SK-N-MC (cell line): ENCODE data around the gene COA8.

Experiments used
- EZH2 ChIP-seq: fragments of 200-600 bp; sonication (generic); IDR thresholded peaks from one replicate; pipeline ENCODE4 v1.6.1; 2017; ENCODE audit warnings: antibody characterized with exemption
- POLR2AphosphoS5 ChIP-seq: IDR thresholded peaks from 2 replicates; pipeline ENCODE4 v1.6.1; 2012; ENCODE audit warnings: mild to moderate bottlenecking, low read depth, low read length, borderline replicate concordance

DNA sequence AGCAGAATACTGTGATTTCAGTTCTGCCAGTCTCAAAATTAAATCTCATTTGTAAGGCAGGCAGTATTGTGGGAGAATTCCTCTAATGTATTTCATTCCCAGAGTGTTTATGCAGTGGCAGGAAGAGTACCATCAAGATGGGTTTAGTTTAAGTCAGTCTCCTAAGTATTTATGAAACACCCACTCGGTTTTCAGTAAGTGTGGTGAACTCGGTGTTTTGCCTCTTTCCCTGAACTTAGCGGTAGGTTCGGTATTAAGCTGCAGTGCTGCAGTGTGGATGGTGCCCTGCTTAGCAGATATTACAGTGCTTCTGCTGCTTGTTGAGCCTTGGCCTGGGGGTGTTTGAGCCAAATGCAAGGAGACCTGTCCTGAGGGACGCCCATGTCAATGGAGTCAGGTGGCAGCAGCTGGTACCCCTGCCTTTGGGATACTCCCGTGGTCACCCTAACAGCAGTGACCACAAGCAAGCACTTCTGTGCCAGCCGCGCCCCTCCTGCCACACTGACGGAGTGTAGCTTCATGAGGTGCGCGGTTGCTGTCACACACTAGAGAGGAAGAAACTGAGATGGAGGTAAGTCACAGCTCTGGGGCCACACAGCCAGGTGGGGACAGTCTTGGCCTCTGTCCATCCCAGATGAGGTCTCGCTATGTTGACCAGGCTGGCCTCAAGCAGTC is 15.8 kb downstream of the COA8 start:
- TF ChIP-seq EZH2: no peak
- TF ChIP-seq POLR2AphosphoS5: no peak
